Chondrocyte (in vitro differentiated cells): Measurements from ENCODE around the gene DHX35. TPM values are rescaled to one million over a fixed set of nuclear protein-coding genes. Genes with fewer than 3 reads are reported as not detected.

Source experiments
- DNase-seq: peaks from one replicate; pipeline ENCODE4 v3.0.0; 2021; ENCODE audit warnings: mixed read lengths, low spot score
- H3K27ac Mint-ChIP-seq: one replicate; pipeline ENCODE4 v1.8.0; 2021; ENCODE audit warnings: mild to moderate bottlenecking, moderate library complexity, mixed read lengths; ENCODE audit not compliant: unreplicated experiment
- H3K27me3 Mint-ChIP-seq: 2 replicates; pipeline ENCODE4 v1.8.0; 2021; ENCODE audit warnings: low read depth, mixed read lengths
- H3K36me3 Mint-ChIP-seq: 2 replicates; pipeline ENCODE4 v1.8.0; 2021; ENCODE audit warnings: low read depth, mixed read lengths
- H3K4me1 Mint-ChIP-seq: 2 replicates; pipeline ENCODE4 v1.8.0; 2021; ENCODE audit warnings: low read depth, mild to moderate bottlenecking, mixed read lengths
- H3K4me3 Mint-ChIP-seq: one replicate; pipeline ENCODE4 v1.8.0; 2021; ENCODE audit warnings: mild to moderate bottlenecking, moderate library complexity, mixed read lengths; ENCODE audit not compliant: unreplicated experiment
- H3K9me3 Mint-ChIP-seq: 2 replicates; pipeline ENCODE4 v1.8.0; 2021; ENCODE audit warnings: low read depth, mixed read lengths
- total RNA-seq: library from RNA; stranded (reverse); gene quantifications from 3 replicates; pipeline ENCODE4 v1.2.1, GENCODE V29; 2021
- TF ChIP-seq, protein P1 (sequence below): fragments of 200-600 bp; sonication (generic); IDR thresholded peaks from 2 replicates; pipeline ENCODE4 v1.5.0; 2021; ENCODE audit warnings: antibody characterized with exemption, mild to moderate bottlenecking, moderate library complexity

Gene DHX35
- total RNA-seq, 1 donor from 2014 or later = 7.8 TPM

- TF ChIP-seq, protein P1, sequence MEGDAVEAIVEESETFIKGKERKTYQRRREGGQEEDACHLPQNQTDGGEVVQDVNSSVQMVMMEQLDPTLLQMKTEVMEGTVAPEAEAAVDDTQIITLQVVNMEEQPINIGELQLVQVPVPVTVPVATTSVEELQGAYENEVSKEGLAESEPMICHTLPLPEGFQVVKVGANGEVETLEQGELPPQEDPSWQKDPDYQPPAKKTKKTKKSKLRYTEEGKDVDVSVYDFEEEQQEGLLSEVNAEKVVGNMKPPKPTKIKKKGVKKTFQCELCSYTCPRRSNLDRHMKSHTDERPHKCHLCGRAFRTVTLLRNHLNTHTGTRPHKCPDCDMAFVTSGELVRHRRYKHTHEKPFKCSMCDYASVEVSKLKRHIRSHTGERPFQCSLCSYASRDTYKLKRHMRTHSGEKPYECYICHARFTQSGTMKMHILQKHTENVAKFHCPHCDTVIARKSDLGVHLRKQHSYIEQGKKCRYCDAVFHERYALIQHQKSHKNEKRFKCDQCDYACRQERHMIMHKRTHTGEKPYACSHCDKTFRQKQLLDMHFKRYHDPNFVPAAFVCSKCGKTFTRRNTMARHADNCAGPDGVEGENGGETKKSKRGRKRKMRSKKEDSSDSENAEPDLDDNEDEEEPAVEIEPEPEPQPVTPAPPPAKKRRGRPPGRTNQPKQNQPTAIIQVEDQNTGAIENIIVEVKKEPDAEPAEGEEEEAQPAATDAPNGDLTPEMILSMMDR = no peak
- no peak for DNase-seq
- H3K27ac Mint-ChIP-seq = no peak overlapping the region
- no peak overlapping the region for H3K4me3 Mint-ChIP-seq
- H3K27me3 Mint-ChIP-seq = peaks cover 10% of the 10 kb centered on the region
- no peaks in the 10 kb centered on the region for H3K36me3 Mint-ChIP-seq
- no peaks in the 10 kb centered on the region for H3K4me1 Mint-ChIP-seq
- H3K9me3 Mint-ChIP-seq = peaks cover 9% of the 10 kb centered on the region
Observed at GRCh38 chr20:39069976-39070375, 107.8 kb downstream of the DHX35 start.

DNA sequence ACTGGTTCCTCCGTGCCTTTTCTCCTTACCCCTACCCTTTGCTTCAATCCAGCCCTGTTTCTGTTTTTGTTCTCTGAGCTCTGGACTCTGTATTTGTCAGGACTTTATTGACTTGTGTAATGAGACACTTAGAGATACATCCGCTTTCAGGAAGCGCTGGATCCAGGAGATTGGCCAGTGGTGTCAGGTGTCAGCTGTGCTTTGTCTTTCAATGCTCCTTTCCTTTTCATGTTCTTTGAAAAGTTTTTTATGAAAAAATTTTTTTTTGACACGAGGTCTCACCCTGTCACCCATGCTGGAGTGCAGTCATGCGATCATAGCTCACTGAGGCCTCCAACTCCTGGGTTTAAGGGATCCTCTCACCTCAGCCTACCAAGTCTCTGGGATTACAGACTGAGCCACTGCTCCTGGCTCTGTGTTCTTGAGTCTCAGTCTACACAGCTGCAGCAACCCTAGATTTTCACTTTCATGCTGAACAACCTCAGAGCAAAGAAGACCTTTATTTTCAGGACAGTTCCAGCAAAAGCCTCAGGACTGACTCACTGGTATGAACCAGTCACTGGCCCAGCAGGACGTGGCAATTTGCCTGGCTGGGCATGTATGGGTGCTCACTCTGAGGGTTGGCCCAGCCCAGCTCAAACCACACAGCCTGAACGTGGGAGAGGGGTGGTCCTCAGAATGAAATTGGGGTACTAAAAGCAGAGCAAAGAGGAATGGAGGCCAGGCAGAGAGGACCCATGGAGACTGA lies 108.5 kb downstream of the DHX35 start:
- H3K9me3 Mint-ChIP-seq = peaks cover 9% of the 10 kb centered on the region
- no peaks in the 10 kb centered on the region for H3K36me3 Mint-ChIP-seq
- no peak overlapping the region for H3K27ac Mint-ChIP-seq
- DNase-seq = no peak
- no peaks in the 10 kb centered on the region for H3K4me1 Mint-ChIP-seq
- TF ChIP-seq, protein P1 = no peak
- H3K27me3 Mint-ChIP-seq = peaks cover 13% of the 10 kb centered on the region
- H3K4me3 Mint-ChIP-seq = no peak overlapping the region

- peaks cover 9% of the 10 kb centered on the region for H3K9me3 Mint-ChIP-seq
- DNase-seq = no peak
- H3K27me3 Mint-ChIP-seq = peaks cover 22% of the 10 kb centered on the region
- no peak overlapping the region for H3K4me3 Mint-ChIP-seq
- H3K4me1 Mint-ChIP-seq = no peaks in the 10 kb centered on the region
- no peak overlapping the region for H3K27ac Mint-ChIP-seq
- no peaks in the 10 kb centered on the region for H3K36me3 Mint-ChIP-seq
- TF ChIP-seq, protein P1 = no peak
Observed at GRCh38 chr20:39072132-39072531, 110.0 kb downstream of the DHX35 start.

DNA sequence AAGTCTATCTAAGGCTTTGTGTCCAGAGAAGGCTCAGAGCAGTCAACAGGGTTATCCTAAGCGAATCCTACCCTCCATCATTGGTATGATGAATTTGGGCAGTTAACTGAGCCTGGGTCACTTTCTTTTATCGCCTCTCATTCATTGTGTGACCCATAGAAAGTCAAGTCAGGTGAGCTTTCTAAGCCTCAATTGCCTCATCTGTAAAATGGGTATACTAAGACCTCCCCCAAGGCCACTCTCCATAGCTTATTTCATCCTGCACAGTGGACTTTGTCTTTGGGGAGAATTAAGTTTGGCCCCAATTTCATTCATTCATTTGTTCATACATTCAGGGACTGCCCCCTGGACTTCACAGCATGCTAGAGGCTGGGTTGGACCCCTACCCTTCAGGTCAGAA lies 110.5 kb downstream of the DHX35 start:
- no peaks in the 10 kb centered on the region for H3K4me1 Mint-ChIP-seq
- H3K36me3 Mint-ChIP-seq = no peaks in the 10 kb centered on the region
- peaks cover 26% of the 10 kb centered on the region for H3K27me3 Mint-ChIP-seq
- no peak for DNase-seq
- H3K9me3 Mint-ChIP-seq = peaks cover 9% of the 10 kb centered on the region
- H3K27ac Mint-ChIP-seq = no peak overlapping the region
- H3K4me3 Mint-ChIP-seq = no peak overlapping the region
- TF ChIP-seq, protein P1 = no peak

DNA sequence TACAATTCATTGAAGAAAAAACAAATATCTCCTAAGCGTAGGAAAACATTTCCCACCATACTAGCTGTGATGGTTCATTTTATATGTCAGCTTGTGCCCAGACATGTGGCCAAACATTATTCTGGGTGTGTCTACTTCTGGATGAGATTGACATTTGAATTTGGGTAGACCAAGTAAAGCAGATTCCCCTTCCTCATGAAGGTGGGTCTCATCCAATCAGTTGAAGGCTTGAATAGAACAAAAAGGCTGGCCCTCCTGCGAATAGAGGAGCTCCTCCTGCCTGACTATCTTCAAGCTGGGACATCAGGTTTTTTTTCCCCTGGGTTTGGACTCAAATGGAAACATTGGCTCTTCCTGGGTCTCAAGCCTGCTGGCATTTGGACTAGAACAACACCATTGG lies 113.6 kb downstream of the DHX35 start:
- no peaks in the 10 kb centered on the region for H3K36me3 Mint-ChIP-seq
- H3K4me3 Mint-ChIP-seq = no peak overlapping the region
- no peak overlapping the region for H3K27ac Mint-ChIP-seq
- peaks cover 25% of the 10 kb centered on the region for H3K27me3 Mint-ChIP-seq
- DNase-seq = no peak
- peaks cover 5% of the 10 kb centered on the region for H3K9me3 Mint-ChIP-seq
- TF ChIP-seq, protein P1 = no peak
- H3K4me1 Mint-ChIP-seq = no peaks in the 10 kb centered on the region
